T-cell (primary cell): ENCODE results near the gene TPD52L1. TPM values are rescaled to one million over a fixed set of nuclear protein-coding genes. Genes with fewer than 3 reads are reported as not detected.

ENCODE experiments used
- ATAC-seq, 4 experiments: fragments of 200-7000 bp in 3 of 4; fragments of 150-1000 bp in 1 of 4; cut with Tn5 transposase; replicated peaks in 1 of 4; 1 replicate in 3 of 4; 2 replicates in 1 of 4; pipeline ENCODE4 v1.10.0; 2021; ENCODE audit warnings: moderate library complexity in 3 of 4, mild to moderate bottlenecking in 2 of 4, moderate number of reproducible peaks in 1 of 4
- CTCF ChIA-PET, 2 donors: fragments of 300-600 bp; sonication (Branson Sonifier 250); formaldehyde crosslinking; loops; one replicate each; lab custom pipeline; 2022; ENCODE audit warnings: antibody characterized with exemption in 2 of 2; lab: Charles Lee
- POLR2A ChIA-PET, 2 donors: fragments of 300-600 bp; sonication (Branson Sonifier 250); formaldehyde crosslinking; loops; one replicate each; lab custom pipeline; 2022; ENCODE audit warnings: antibody characterized with exemption in 2 of 2; lab: Charles Lee
- DNase-seq, 35 experiments: peaks; one replicate each; pipeline versions ENCODE4 v3.0.0 to v3.0.0-alpha.2; 2013 to 2023
- H3K27ac ChIP-seq: one replicate; pipeline ENCODE4 v1.5.1; 2013; ENCODE audit warnings: low read length
- H3K27me3 ChIP-seq, 2 experiments: replicated peaks in 1 of 2; 1 replicate in 1 of 2; 2 replicates in 1 of 2; pipeline versions ENCODE4 v1.6.1 to v1.7.0; 2013; ENCODE audit warnings: low read length in 1 of 2, mixed read lengths in 1 of 2; ENCODE audit not compliant: control insufficient read depth in 2 of 2, insufficient read depth in 2 of 2; ENCODE audit errors: extremely low read depth in 1 of 2
- H3K36me3 ChIP-seq, 2 donors: 1 replicate in 1 of 2; 2 replicates in 1 of 2; pipeline versions ENCODE4 v1.6.1 to v1.7.0; 2013; ENCODE audit warnings: low read length in 1 of 2; ENCODE audit not compliant: control insufficient read depth in 2 of 2, insufficient read depth in 1 of 2; ENCODE audit errors: extremely low read depth in 1 of 2
- H3K4me1 ChIP-seq, 2 experiments: 1 replicate in 1 of 2; 2 replicates in 1 of 2; pipeline versions ENCODE4 v1.6.1 to v1.7.0; 2013; ENCODE audit warnings: low read length in 2 of 2, mixed read lengths in 1 of 2; ENCODE audit not compliant: insufficient read depth in 2 of 2, control insufficient read depth in 1 of 2; ENCODE audit errors: extremely low read depth in 1 of 2
- H3K4me3 ChIP-seq, 2 donors: 1 replicate in 1 of 2; 2 replicates in 1 of 2; pipeline versions ENCODE4 v1.5.1 to v1.7.0; 2013; ENCODE audit warnings: mild to moderate bottlenecking in 2 of 2, low read length in 1 of 2, moderate library complexity in 1 of 2; ENCODE audit not compliant: control insufficient read depth in 1 of 2; ENCODE audit errors: extremely low read depth in 1 of 2
- H3K9me3 ChIP-seq: 2 replicates; pipeline ENCODE4 v1.7.0; 2013
- H3K27ac Mint-ChIP-seq, 2 donors: one replicate each; pipeline ENCODE4 v1.8.0; 2020 to 2021; ENCODE audit warnings: mild to moderate bottlenecking in 2 of 2, mixed read lengths in 2 of 2
- H3K27me3 Mint-ChIP-seq, 2 donors: one replicate each; pipeline ENCODE4 v1.8.0; 2021 to 2022; ENCODE audit warnings: mixed read lengths in 2 of 2
- H3K36me3 Mint-ChIP-seq: one replicate; pipeline ENCODE4 v1.8.0; 2021; ENCODE audit warnings: mixed read lengths
- H3K4me1 Mint-ChIP-seq, 3 donors: one replicate each; pipeline ENCODE4 v1.8.0; 2020 to 2022; ENCODE audit warnings: mixed read lengths in 3 of 3, mild to moderate bottlenecking in 1 of 3
- H3K4me3 Mint-ChIP-seq, 3 donors: one replicate each; pipeline ENCODE4 v1.8.0; 2020 to 2022; ENCODE audit warnings: mild to moderate bottlenecking in 3 of 3, mixed read lengths in 3 of 3, moderate library complexity in 3 of 3
- H3K9me3 Mint-ChIP-seq, 3 donors: one replicate each; pipeline ENCODE4 v1.8.0; 2020 to 2022; ENCODE audit warnings: mixed read lengths in 3 of 3
- WGBS: methylation state at CpG from one replicate; pipeline ENCODE4 v1.1.5; 2013; ENCODE audit warnings: missing lambda C conversion rate; ENCODE audit not compliant: insufficient coverage; 5-methylcytosine and 5-hydroxymethylcytosine counted together
- total RNA-seq, 35 experiments: library from RNA in 6 of 35; stranded (reverse) in 6 of 35; fragments of 120-200 nt in 1 of 35; gene quantifications; one replicate each; pipeline versions ENCODE4 v1.2.1 to v1.2.4 and lab custom pipeline; 2013 to 2026

Gene TPD52L1
- total RNA-seq, 5 donors from 2014 or later (not counting 1 experiment from before 2014, with no cell fraction given) = 0.20 to 0.89 (median 0.47) TPM; not detected in 1

- Mint-ChIP-seq H3K36me3 (no peaks in the 10 kb centered on the region), H3K27ac (no peak overlapping the region), H3K9me3 (no peaks in the 10 kb centered on the region), H3K27me3 (peaks cover 0 to 7% of the 10 kb centered on the region in 2 donors), H3K4me3 (no peak overlapping the region), H3K4me1 (peaks cover 0 to 2% (median 0%) of the 10 kb centered on the region in 3 donors)
- Histone ChIP-seq H3K36me3 (no peaks in the 10 kb centered on the region), H3K9me3 (no peaks in the 10 kb centered on the region), H3K27ac (no peak overlapping the region), H3K4me1 (no peaks in the 10 kb centered on the region), H3K4me3 (no peak overlapping the region), H3K27me3 (no peaks in the 10 kb centered on the region)
- no peak for ATAC-seq
- ChIA-PET CTCF (no interaction called here), POLR2A (interaction anchor here in 1 of 2 donors (0.6 kb wide), 1 partner anchor 32 kb away, joined by 3 read pairs; no protein-coding TSS in a partner anchor)
- WGBS = no CpG with 5 or more reads among the region's 3 CpGs
- no peak for DNase-seq
Measured at GRCh38 chr6:125233202-125233601, 79.6 kb downstream of the TPD52L1 start.

GRCh38 chr6:125236536-125237327 lies 83.2 kb downstream of the TPD52L1 start:
- peaks cover 0 to 2% (median 0%) of the 10 kb centered on the region in 3 donors for H3K4me1 Mint-ChIP-seq
- POLR2A ChIA-PET = no interaction called here
- no peaks in the 10 kb centered on the region for H3K36me3 ChIP-seq
- H3K27ac ChIP-seq = no peak overlapping the region
- no peak overlapping the region for H3K4me3 Mint-ChIP-seq
- peaks cover 3% of the 10 kb centered on the region for H3K36me3 Mint-ChIP-seq
- H3K4me1 ChIP-seq = no peaks in the 10 kb centered on the region
- H3K27me3 ChIP-seq = no peaks in the 10 kb centered on the region
- no peak overlapping the region for H3K27ac Mint-ChIP-seq
- peaks cover 2% of the 10 kb centered on the region for H3K9me3 ChIP-seq
- peaks cover 0 to 2% of the 10 kb centered on the region in 2 donors for H3K27me3 Mint-ChIP-seq
- CTCF ChIA-PET = no interaction called here
- H3K4me3 ChIP-seq = no peak overlapping the region
- peaks cover 11 to 22% (median 21%) of the 10 kb centered on the region in 3 donors for H3K9me3 Mint-ChIP-seq
- 85% methylated on average over 2 of the region's 5 CpGs for WGBS
- ATAC-seq (no peak), DNase-seq (no peak)

- H3K4me1 ChIP-seq = no peaks in the 10 kb centered on the region
- CTCF ChIA-PET = no interaction called here
- no peaks in the 10 kb centered on the region for H3K36me3 ChIP-seq
- H3K27ac Mint-ChIP-seq = no peak overlapping the region
- no peak overlapping the region for H3K27ac ChIP-seq
- H3K36me3 Mint-ChIP-seq = peaks cover 3% of the 10 kb centered on the region
- H3K9me3 Mint-ChIP-seq = peaks cover 19 to 32% (median 23%) of the 10 kb centered on the region in 3 donors
- H3K4me1 Mint-ChIP-seq = peaks cover 0 to 2% (median 0%) of the 10 kb centered on the region in 3 donors
- POLR2A ChIA-PET = no interaction called here
- WGBS = no CpG with 5 or more reads among the region's 4 CpGs
- H3K4me3 Mint-ChIP-seq = no peak overlapping the region
- no peaks in the 10 kb centered on the region for H3K27me3 Mint-ChIP-seq
- ATAC-seq (no peak), DNase-seq (no peak)
- peaks cover 2% of the 10 kb centered on the region for H3K9me3 ChIP-seq
- no peak overlapping the region for H3K4me3 ChIP-seq
- no peaks in the 10 kb centered on the region for H3K27me3 ChIP-seq
Measured at GRCh38 chr6:125237764-125238163, 84.2 kb downstream of the TPD52L1 start.

GRCh38 chr6:125245109-125245508 lies 91.5 kb downstream of the TPD52L1 start:
- H3K9me3 Mint-ChIP-seq = peaks cover 22 to 35% (median 23%) of the 10 kb centered on the region in 3 donors
- POLR2A ChIA-PET = no interaction called here
- CTCF ChIA-PET = no interaction called here
- H3K9me3 ChIP-seq = peaks cover 2% of the 10 kb centered on the region
- 85% methylated on average over 4 of the region's 4 CpGs for WGBS
- H3K27me3 ChIP-seq = peaks cover 0 to 14% of the 10 kb centered on the region in 2 experiments
- no peak for ATAC-seq
- no peaks in the 10 kb centered on the region for H3K4me1 Mint-ChIP-seq
- DNase-seq = no peak
- no peak overlapping the region for H3K27ac ChIP-seq
- no peaks in the 10 kb centered on the region for H3K36me3 ChIP-seq
- no peak overlapping the region for H3K4me3 ChIP-seq
- no peaks in the 10 kb centered on the region for H3K4me1 ChIP-seq
- H3K27me3 Mint-ChIP-seq = peaks cover 16 to 20% of the 10 kb centered on the region in 2 donors
- H3K36me3 Mint-ChIP-seq = peaks cover 3% of the 10 kb centered on the region
- no peak overlapping the region for H3K4me3 Mint-ChIP-seq
- no peak overlapping the region for H3K27ac Mint-ChIP-seq

- Mint-ChIP-seq H3K36me3 (peaks cover 2% of the 10 kb centered on the region), H3K4me1 (no peaks in the 10 kb centered on the region), H3K27ac (no peak overlapping the region), H3K9me3 (peaks cover 17 to 29% (median 22%) of the 10 kb centered on the region in 3 donors), H3K27me3 (peaks cover 16 to 20% of the 10 kb centered on the region in 2 donors), H3K4me3 (no peak overlapping the region)
- Histone ChIP-seq H3K4me1 (no peaks in the 10 kb centered on the region), H3K4me3 (no peak overlapping the region), H3K27me3 (peaks cover 0 to 14% of the 10 kb centered on the region in 2 experiments), H3K36me3 (no peaks in the 10 kb centered on the region), H3K27ac (no peak overlapping the region), H3K9me3 (peaks cover 2% of the 10 kb centered on the region)
- POLR2A ChIA-PET = interaction anchor here in 1 of 2 donors (0.5 kb wide), 1 partner anchor 113 kb away, joined by 3 read pairs; no protein-coding TSS in a partner anchor
- ATAC-seq = no peak
- CTCF ChIA-PET = no interaction called here
- 73% methylated on average over 5 of the region's 7 CpGs for WGBS
- no peak for DNase-seq
Measured at GRCh38 chr6:125245523-125246264, 92.1 kb downstream of the TPD52L1 start.

GRCh38 chr6:125246566-125246965 lies 93.0 kb downstream of the TPD52L1 start:
- no peak for DNase-seq
- no peaks in the 10 kb centered on the region for H3K36me3 ChIP-seq

More at GRCh38 chr6:125246566-125246965, 93.0 kb downstream of the TPD52L1 start:
- Histone ChIP-seq H3K9me3 (no peaks in the 10 kb centered on the region), H3K4me3 (no peak overlapping the region), H3K4me1 (no peaks in the 10 kb centered on the region), H3K27me3 (peaks cover 0 to 14% of the 10 kb centered on the region in 2 experiments), H3K27ac (no peak overlapping the region)
- ChIA-PET POLR2A (no interaction called here), CTCF (no interaction called here)
- H3K4me1 Mint-ChIP-seq = no peaks in the 10 kb centered on the region
- no peak for ATAC-seq
- H3K27ac Mint-ChIP-seq = no peak overlapping the region
- peaks cover 9 to 20% (median 14%) of the 10 kb centered on the region in 3 donors for H3K9me3 Mint-ChIP-seq
- H3K4me3 Mint-ChIP-seq = no peak overlapping the region
- H3K27me3 Mint-ChIP-seq = peaks cover 16 to 20% of the 10 kb centered on the region in 2 donors
- H3K36me3 Mint-ChIP-seq = no peaks in the 10 kb centered on the region
